ENCODE results near the gene SNX18.
"Not testable (repeated sequence)": the region's sequence is repeated elsewhere in the genome, so short reads cannot be mapped to it uniquely, and the experiment has no call there.

Gene SNX18

DNA sequence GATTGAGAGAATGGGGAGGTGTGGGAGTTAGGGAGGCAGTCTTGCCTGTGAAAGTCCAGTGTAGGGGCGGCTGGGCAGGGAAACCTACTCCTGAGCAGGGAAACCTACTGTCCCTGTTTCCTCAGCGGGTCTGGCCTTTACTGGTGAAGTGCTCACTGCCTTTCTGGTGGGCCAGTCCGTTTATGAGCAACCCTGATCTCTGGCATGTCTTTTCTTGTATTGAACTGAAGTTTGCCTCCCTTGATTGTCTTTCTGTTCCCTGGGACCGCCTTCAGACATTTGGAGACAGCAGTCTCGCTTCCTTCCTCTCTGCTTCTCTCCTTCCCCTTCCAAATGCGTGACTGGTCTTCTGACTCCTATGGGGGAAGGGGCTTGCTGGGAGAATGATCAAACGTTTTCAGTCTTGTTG, 2.9 kb downstream of the SNX18 start:
- DNase-seq: no peak

GRCh38 chr5:54520940-54521339, 3.4 kb downstream of the SNX18 start:
- DNase-seq: no peak

- no peak for DNase-seq
These were observed 4.4 kb downstream of the SNX18 start for GRCh38 chr5:54521856-54522479.

DNA sequence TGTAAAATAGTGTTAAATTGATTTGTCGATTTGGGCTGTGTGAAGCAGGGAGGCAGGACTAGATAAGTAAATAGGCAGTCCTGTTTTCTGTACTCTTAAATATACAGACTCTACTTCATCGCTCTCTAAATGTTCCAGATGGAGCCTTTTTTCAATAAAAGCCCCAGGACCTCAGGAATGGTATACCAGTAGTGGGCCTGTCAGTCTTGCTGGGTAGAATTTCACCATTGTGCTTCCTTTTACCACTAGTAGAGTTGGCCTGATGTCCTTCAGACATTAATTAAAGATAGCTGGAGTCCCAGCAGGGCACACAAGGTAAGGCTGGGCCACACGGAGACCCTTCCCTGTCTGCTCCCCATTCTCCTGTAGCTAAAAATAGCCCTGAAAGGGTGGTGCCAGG, 6.0 kb downstream of the SNX18 start:
- no peak for DNase-seq

DNA sequence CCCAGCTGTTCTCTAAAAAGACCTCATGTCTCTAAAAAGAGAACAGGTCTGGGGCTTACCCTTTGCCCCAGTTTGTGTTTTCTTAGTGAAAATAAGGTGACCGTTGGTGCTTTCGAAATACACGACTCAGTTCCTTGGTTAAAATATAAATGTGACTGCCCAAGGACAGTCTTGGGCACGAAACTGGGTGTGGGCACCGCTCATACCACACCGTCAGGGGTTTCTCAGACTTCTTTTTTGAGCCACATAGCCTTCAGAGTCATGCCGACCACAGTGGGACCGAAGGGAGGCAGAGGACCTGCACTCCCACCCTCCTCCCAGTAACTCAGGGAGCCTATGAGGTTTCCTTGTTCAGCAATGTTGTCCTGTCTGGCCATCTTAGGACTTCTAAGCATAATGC, 6.5 kb downstream of the SNX18 start:
- no peak for DNase-seq

GRCh38 chr5:54524704-54525103, 7.1 kb downstream of the SNX18 start:
- no peak for DNase-seq

- DNase-seq: no peak
These were observed 7.7 kb downstream of the SNX18 start for GRCh38 chr5:54525261-54525660.

GRCh38 chr5:54525692-54526091, 8.1 kb downstream of the SNX18 start:
- no peak for DNase-seq

GRCh38 chr5:54526604-54527288, 9.2 kb downstream of the SNX18 start:
- no peak for DNase-seq

DNA sequence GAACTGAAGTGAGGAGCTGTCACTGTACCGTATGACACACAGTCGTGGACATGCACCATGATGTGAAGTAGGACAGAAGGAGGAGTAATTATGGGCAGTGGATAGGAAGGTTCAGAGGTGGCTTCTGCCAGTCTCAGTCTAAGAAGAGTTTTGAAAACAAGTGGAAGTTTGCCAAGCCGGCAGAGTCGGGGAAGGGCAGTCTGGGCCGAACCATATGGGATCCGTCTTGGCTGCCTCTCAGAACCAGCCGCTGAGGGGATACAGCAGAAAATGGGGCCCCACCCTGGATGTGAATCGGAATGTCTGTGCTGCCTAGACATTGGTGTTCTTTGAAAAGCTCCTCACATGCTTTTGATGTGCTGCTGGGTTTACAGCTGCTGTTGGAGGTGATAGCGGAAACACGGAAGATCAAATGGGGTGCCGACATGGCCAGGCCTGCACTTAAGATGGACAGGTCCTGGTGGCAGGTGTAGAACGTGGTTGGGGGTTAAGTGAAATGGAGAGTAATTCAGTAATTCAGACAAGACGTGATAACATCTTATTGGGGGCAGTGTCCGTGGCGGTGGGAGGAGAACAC, 11.2 kb downstream of the SNX18 start:
- no peak for DNase-seq

DNA sequence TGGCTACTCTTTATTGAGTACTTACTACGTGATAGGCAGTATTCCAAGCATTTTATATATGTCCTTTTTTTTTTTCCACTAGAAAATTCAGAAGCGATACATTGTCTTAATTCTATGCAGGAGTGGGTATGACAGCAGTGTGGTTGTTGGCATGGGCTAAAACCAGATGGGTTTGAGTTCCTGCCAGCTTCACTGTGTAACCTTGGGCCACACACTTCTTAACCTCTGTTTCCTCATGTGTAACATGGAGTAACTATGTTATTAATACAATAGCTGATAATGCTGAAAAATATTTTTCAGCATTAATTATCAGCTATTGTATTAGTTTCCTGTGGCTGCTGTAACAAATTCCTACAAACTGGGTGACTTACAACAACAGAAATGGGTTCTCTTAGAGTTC, 12.0 kb downstream of the SNX18 start:
- DNase-seq: no peak

DNA sequence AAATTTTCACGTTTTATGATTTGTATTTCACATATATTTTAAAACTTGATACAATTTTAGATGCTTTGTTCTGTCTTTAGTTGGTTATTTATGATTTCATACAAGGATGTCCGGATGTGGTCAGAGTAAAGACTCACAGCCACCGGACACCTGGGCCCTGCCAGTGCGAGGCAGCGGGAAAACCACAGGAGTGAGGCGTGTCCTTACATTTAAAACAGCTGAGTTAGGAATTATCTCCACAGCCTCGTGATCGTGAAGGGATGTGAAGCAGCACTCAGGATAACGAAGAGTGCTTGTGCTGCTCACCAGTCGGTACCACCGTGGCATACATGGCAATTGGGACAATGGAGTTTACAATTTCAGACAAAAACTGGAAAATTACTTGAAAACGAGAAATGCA, 14.0 kb downstream of the SNX18 start:
- no peak for DNase-seq

DNA sequence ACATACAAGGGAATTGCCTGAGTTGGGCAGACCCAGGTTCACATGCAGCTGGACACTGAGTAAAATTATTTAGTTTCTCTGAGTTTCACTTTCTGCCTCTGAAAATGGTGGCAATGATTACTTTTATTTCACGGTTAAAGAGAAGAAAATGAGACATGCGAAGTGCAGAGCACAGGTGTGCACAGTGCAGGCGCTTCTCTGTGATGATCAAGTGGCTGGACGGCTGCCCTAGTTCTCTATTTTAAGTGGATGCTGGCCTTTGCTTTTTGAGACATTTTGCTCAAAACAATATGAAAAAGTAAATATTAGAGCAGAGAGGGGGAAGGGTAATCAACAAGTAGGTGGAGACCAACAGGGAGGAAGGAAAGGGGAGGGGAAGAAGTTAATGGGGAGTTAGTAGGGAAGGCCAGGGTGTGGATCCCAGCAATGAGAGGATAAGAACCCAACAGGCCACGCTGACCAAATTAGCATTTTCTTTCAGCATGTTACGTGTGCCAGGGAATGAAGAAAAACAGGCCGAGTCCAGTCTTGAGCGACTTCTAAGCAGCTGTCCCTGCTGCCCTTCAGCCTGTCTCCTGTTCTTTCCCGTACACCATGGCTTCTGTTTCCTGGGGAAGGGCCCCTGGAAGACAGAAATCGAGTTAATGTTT, 16.1 kb downstream of the SNX18 start:
- no peak for DNase-seq

DNA sequence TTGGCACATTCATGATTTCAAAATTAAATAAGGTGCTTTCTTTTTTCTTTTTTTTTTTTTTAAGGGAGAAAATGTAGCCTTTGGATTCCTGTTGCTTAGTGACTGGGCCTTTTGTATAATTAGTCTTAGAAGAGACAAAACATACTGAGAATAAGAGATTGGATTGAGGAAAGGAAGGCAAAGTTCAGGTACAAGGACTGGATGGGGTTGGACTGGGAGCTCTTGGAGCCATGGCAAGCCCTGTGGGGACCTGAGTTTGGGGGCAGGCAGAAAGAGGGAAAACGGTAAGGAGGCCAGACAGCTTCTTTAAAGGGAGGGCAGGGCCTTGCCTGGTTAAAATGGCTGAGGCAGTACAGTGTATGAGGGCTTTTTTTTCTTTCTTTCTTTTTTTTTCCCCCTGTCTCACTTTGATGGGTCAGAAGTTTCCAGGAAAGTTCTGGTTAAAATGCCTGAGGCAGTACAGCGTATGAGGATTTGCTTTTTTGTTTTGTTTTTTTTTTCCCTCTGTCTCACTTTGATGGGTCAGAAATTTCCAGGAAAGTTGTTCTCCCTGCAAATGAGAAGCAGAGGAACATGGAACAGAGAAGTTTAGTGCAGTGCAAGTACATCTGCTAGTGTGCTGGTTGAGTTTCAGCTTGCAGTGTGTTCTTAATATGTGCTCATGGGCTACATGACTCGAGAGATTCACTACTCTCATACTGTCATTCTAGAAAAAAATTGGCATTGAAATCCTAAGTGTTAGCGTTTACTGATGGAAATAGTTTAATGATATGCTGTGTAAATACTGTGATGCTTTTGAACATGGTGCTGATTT, 16.8 kb downstream of the SNX18 start:
- DNase-seq: no peak

- DNase-seq: no peak
These were observed 17.7 kb downstream of the SNX18 start for GRCh38 chr5:54535149-54535844.

- not testable (repeated sequence) for DNase-seq
These were observed 18.8 kb downstream of the SNX18 start for GRCh38 chr5:54536375-54536774.

GRCh38 chr5:54536861-54537260, 19.3 kb downstream of the SNX18 start:
- DNase-seq: not testable (repeated sequence)

- no peak for DNase-seq
These were observed 20.2 kb downstream of the SNX18 start for GRCh38 chr5:54537725-54538124.

DNA sequence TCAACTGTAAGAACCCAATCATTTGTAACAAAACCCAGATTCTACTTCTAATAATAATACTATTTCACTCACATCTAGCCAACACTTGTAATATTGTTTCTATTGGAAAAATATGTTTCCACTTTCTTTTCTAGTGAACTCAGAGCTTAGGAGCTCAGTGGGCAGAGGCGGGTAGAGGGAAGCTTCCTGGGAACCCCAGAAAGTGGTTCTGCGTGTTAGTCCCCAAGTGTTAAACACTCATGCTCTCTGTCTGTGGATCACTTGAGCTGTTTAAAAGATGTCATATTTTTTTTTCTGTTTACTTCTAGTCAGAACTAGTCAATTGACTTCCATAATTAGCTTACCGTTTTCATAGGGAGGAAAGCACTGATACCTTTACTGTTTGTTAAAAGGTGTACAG, 20.6 kb downstream of the SNX18 start:
- DNase-seq: no peak

DNA sequence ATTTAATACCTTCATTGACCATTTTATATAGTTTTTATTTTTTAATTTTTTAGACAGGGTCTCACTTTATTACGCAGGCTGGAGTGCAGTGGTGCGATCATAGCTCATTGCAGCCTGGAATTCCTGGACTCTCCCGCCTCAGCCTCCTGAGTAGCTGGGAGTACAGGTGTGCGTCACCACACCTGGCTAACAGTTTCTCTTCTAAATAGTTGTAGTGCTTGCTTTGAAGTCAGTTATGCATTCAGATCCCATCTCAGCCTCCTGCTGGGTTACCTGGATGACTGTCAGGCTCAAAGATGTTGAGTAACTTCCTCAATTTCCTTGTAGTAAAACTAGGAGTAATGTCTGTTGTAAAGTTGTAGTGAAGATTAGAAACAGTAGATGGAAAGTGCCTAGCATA, 21.4 kb downstream of the SNX18 start:
- DNase-seq: no peak

DNA sequence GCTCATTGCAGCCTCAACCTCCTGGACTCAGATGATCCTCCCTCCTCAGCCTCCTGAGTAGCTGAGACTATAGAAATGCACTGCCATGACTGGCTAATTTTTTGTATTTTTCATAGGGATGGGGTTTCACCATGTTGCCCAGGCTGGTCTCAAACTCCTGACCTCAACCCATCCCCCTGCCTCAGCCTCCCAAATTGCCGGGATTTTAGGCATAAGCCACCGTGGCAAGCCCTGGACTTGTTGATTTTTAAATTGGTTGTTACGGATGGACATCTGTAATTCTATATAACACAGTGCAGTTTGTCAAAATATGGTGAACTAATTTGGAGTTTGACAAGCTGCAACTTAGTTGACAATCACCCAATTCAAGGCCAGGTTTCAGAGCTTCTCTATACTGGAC, 22.7 kb downstream of the SNX18 start:
- no peak for DNase-seq

All from NCI-H226 (cell line).